Germinal center (tissue), 1 donor: Measurements from ENCODE around the gene MEX3D.

Experiments
- DNase-seq: peaks from one replicate; pipeline ENCODE4 v3.0.0; 2012; ENCODE audit warnings: mixed read lengths, low spot score

The MEX3D gene

GRCh38 chr19:1593501-1593772 lies 25.3 kb upstream of the MEX3D start:
- no peak for DNase-seq

- peak; percentile 98 for DNase-seq
These were observed 24.8 kb upstream of the MEX3D start, which contains the start of gene MBD3 for GRCh38 chr19:1592755-1593500. Gene MBD3 (minus strand): TSS chr19:1592865. CDS start chr19:1592631, 234 bp downstream.

- DNase-seq, result peak; percentile 95
These were observed 24.1 kb upstream of the MEX3D start for GRCh38 chr19:1592024-1592754.

GRCh38 chr19:1591421-1592023 lies 23.4 kb upstream of the MEX3D start:
- DNase-seq, result no peak

- no peak for DNase-seq
These were observed 22.7 kb upstream of the MEX3D start for GRCh38 chr19:1590641-1591397.

GRCh38 chr19:1587872-1588271 lies 19.7 kb upstream of the MEX3D start:
- no peak for DNase-seq

GRCh38 chr19:1585243-1585580 lies 17.1 kb upstream of the MEX3D start:
- no peak for DNase-seq

- no peak for DNase-seq
These were observed 16.5 kb upstream of the MEX3D start for GRCh38 chr19:1584500-1585242.

- no peak for DNase-seq
These were observed 14.1 kb upstream of the MEX3D start for GRCh38 chr19:1582201-1582600.

GRCh38 chr19:1580957-1581356 lies 12.8 kb upstream of the MEX3D start:
- DNase-seq, result no peak

GRCh38 chr19:1580382-1580781 lies 12.3 kb upstream of the MEX3D start:
- no peak for DNase-seq

GRCh38 chr19:1579222-1579621 lies 11.1 kb upstream of the MEX3D start:
- no peak for DNase-seq

GRCh38 chr19:1577929-1578618 lies 9.9 kb upstream of the MEX3D start:
- DNase-seq, result no peak

- no peak for DNase-seq
These were observed 9.2 kb upstream of the MEX3D start for GRCh38 chr19:1577090-1577928.

- DNase-seq, result no peak
These were observed 8.3 kb upstream of the MEX3D start for GRCh38 chr19:1576242-1577089.

GRCh38 chr19:1575323-1576241 lies 7.5 kb upstream of the MEX3D start:
- DNase-seq, result no peak

- no peak for DNase-seq
These were observed 6.4 kb upstream of the MEX3D start for GRCh38 chr19:1574354-1575136.

- DNase-seq, result no peak
These were observed 4.7 kb upstream of the MEX3D start for GRCh38 chr19:1572795-1573194.
